Spleen (tissue), 11 donors: ENCODE data around the gene AMOT. TPM values are rescaled to one million over a fixed set of nuclear protein-coding genes. Genes with fewer than 3 reads are reported as not detected.

ENCODE experiments used
- DNase-seq: peaks from one replicate; pipeline ENCODE4 v3.0.0-alpha.2; 2020
- H3K27ac ChIP-seq, 8 donors: fragments of 200-600 bp; sonication (generic) in 7 of 8; 1 replicate in 4 of 8; 2 replicates in 4 of 8; pipeline versions ENCODE4 v1.5.0 to v1.8.0; 2016 to 2021; ENCODE audit warnings: inconsistent platforms in 4 of 8, mild to moderate bottlenecking in 4 of 8, moderate library complexity in 1 of 8
- H3K27me3 ChIP-seq, 7 donors: fragments of 200-600 bp; sonication (generic) in 6 of 7; replicated peaks in 1 of 7; 1 replicate in 4 of 7; 2 replicates in 3 of 7; pipeline versions ENCODE4 v1.5.0 to v1.8.0; 2016 to 2021; ENCODE audit warnings: inconsistent platforms in 3 of 7, mild to moderate bottlenecking in 1 of 7
- H3K36me3 ChIP-seq, 6 donors: fragments of 200-600 bp; sonication (generic) in 5 of 6; 1 replicate in 4 of 6; 2 replicates in 2 of 6; pipeline versions ENCODE4 v1.5.0 to v1.8.0; 2016 to 2021; ENCODE audit warnings: inconsistent platforms in 2 of 6
- H3K4me1 ChIP-seq, 6 donors: fragments of 200-600 bp; sonication (generic) in 5 of 6; 1 replicate in 3 of 6; 2 replicates in 3 of 6; pipeline versions ENCODE4 v1.5.0 to v1.8.0; 2016 to 2021; ENCODE audit warnings: inconsistent platforms in 3 of 6
- H3K4me3 ChIP-seq, 8 donors: fragments of 200-600 bp; sonication (generic) in 7 of 8; 1 replicate in 4 of 8; 2 replicates in 4 of 8; pipeline versions ENCODE4 v1.5.0 to v1.8.0; 2016 to 2021; ENCODE audit warnings: inconsistent platforms in 4 of 8, mild to moderate bottlenecking in 4 of 8, moderate library complexity in 2 of 8
- H3K9me3 ChIP-seq, 8 donors: fragments of 200-600 bp; sonication (generic) in 7 of 8; 1 replicate in 4 of 8; 2 replicates in 4 of 8; pipeline versions ENCODE4 v1.5.0 to v1.8.0; 2016 to 2021; ENCODE audit warnings: inconsistent platforms in 4 of 8
- POLR2A ChIP-seq, 3 donors: fragments of 450-650 bp; IDR thresholded peaks; one replicate each; pipeline ENCODE4 v1.5.1; 2017; ENCODE audit warnings: antibody characterized with exemption in 3 of 3, mild to moderate bottlenecking in 1 of 3
- POLR2AphosphoS5 ChIP-seq, 3 donors: sonication (generic); formaldehyde crosslinking; IDR thresholded peaks; one replicate each; pipeline ENCODE4 v1.5.1; 2017; ENCODE audit warnings: antibody characterized with exemption in 3 of 3
- WGBS, 5 donors: extraction: QIAGEN DNeasy Blood & Tissue Kit in 3 of 5; methylation state at CpG; one replicate each; pipeline versions ENCODE4 v1.1.5 to v1.1.7; 2013 to 2018; 5-methylcytosine and 5-hydroxymethylcytosine counted together
- intact Hi-C: fragments of 100-400 bp; cut with DNase I; formaldehyde crosslinking; loops from one replicate; pipeline ENCODE4 v1.15.0; 2023; ENCODE audit warnings: low total_unique reads
- polyA plus RNA-seq, 3 donors: library from polyadenylated mRNA; stranded (reverse); fragments of 200-250 nt; gene quantifications; one replicate each; pipeline ENCODE4 v1.2.1, GENCODE V29; 2013
- total RNA-seq, 7 donors: library from RNA; depleted of rRNA in 3 of 7; stranded (reverse); fragments of >200 nt in 3 of 7; fragmentation: NEBNext Ultra II Directional in 4 of 7; extraction: Animal tissue kit (Norgen Biotek cat#: 25700) in 4 of 7; gene quantifications; one replicate each; pipeline versions ENCODE4 v1.1.0 to v1.2.1, GENCODE V29; 2016 to 2021
- TF ChIP-seq, protein P1 (sequence below), 11 experiments: fragments of 200-600 bp in 7 of 11; fragments of 450-650 bp in 4 of 11; sonication (generic) in 4 of 11; IDR thresholded peaks in 8 of 11; conservative IDR thresholded peaks in 3 of 11; 1 replicate in 7 of 11; 2 replicates in 4 of 11; pipeline versions ENCODE4 v1.4.0 to v1.8.0; 2016 to 2021; ENCODE audit warnings: antibody characterized with exemption in 11 of 11, inconsistent platforms in 4 of 11, mild to moderate bottlenecking in 1 of 11
- donor health status: healthy with polysubstance abuse.
- donor health status: DM: no; HTN: no; CAD: no; lungs with moderate emphysema.
- donor health status: DM: no; HTN: no; CAD: no.
- donor health status: Bipolar disorder and iron deficiency.
- donor health status: healthy.
- donor health status: DM: no; HTN: no; CAD: no.
- donor health status: DM: yes; HTN: yes; CAD: no.

The AMOT gene
- total and polyA plus RNA-seq, 10 donors = 0.52 to 8.0 (median 3.6) TPM

DNA sequence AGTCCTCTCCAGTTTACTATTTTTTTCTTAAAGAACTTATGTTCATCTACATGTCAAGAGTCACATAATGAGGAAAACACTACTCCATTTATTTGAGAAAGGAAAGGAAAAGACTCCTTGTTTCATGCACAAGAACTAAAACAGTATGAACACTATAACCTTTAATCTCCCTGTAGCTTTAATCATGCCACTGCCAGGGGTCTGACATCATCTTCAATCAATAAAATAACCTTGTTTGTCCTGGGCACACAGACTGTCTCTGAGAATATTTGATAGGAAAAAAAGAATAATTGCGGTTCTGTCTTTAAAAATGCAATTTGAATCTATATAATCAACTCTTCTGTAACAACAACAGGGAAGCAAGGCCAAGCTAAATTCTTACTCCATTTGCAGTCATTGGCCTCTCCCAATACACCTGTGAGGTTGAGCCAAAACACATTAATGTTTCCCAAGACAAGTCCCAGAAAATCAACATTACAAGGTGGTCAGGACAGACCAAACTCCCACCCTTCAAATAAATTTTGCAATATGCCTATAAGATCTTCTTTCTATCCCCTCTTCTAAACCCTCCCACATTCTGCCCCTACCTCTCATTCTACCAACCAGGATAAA lies 13.2 kb downstream of the AMOT start:
- H3K4me3 ChIP-seq = no peak overlapping the region
- WGBS, 5 donors = 83 to 100% (median 94%) methylated on average over 1 of the region's 1 CpG
- no peaks in the 10 kb centered on the region for H3K36me3 ChIP-seq
- H3K4me1 ChIP-seq = no peaks in the 10 kb centered on the region
- TF ChIP-seq, protein P1, sequence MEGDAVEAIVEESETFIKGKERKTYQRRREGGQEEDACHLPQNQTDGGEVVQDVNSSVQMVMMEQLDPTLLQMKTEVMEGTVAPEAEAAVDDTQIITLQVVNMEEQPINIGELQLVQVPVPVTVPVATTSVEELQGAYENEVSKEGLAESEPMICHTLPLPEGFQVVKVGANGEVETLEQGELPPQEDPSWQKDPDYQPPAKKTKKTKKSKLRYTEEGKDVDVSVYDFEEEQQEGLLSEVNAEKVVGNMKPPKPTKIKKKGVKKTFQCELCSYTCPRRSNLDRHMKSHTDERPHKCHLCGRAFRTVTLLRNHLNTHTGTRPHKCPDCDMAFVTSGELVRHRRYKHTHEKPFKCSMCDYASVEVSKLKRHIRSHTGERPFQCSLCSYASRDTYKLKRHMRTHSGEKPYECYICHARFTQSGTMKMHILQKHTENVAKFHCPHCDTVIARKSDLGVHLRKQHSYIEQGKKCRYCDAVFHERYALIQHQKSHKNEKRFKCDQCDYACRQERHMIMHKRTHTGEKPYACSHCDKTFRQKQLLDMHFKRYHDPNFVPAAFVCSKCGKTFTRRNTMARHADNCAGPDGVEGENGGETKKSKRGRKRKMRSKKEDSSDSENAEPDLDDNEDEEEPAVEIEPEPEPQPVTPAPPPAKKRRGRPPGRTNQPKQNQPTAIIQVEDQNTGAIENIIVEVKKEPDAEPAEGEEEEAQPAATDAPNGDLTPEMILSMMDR (IDR thresholded peaks at IDR 0.05 in 8 of 11, conservative IDR thresholded peaks at IDR 0.05 in 3 of 11) = no peak
- no peak for TF ChIP-seq POLR2A (IDR thresholded peaks at IDR 0.05)
- no peak for TF ChIP-seq POLR2AphosphoS5 (IDR thresholded peaks at IDR 0.05)
- intact Hi-C loops = no loop called here
- DNase-seq = no peak
- H3K27me3 ChIP-seq = no peaks in the 10 kb centered on the region
- H3K9me3 ChIP-seq = no peaks in the 10 kb centered on the region
- H3K27ac ChIP-seq = no peak overlapping the region

DNA sequence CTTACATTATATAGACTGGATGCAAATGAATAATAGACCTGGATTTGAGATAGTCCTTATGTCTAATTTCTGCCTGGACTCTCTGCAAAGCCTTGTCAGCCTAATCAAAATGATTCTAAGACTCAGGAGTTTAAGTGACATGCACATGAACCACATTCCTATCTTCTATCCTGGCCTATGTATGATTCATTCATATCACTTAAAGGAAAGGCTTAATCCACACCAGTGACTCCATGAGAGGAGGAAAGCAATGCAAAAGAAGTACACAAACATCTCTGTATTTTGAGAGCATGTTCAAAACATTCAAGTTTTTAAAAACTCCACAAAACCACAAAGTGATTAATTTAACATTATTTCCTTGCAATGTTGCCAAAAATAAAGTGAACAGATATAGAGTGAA lies 14.6 kb downstream of the AMOT start:
- Histone ChIP-seq H3K4me3 (no peak overlapping the region), H3K4me1 (no peaks in the 10 kb centered on the region), H3K27me3 (no peaks in the 10 kb centered on the region), H3K9me3 (no peaks in the 10 kb centered on the region), H3K27ac (no peak overlapping the region), H3K36me3 (no peaks in the 10 kb centered on the region)
- no peak for TF ChIP-seq POLR2A (IDR thresholded peaks at IDR 0.05)
- no peak for TF ChIP-seq POLR2AphosphoS5 (IDR thresholded peaks at IDR 0.05)
- TF ChIP-seq, protein P1 (IDR thresholded peaks at IDR 0.05 in 8 of 11, conservative IDR thresholded peaks at IDR 0.05 in 3 of 11) = no peak
- intact Hi-C loops = no loop called here
- DNase-seq = no peak

DNA sequence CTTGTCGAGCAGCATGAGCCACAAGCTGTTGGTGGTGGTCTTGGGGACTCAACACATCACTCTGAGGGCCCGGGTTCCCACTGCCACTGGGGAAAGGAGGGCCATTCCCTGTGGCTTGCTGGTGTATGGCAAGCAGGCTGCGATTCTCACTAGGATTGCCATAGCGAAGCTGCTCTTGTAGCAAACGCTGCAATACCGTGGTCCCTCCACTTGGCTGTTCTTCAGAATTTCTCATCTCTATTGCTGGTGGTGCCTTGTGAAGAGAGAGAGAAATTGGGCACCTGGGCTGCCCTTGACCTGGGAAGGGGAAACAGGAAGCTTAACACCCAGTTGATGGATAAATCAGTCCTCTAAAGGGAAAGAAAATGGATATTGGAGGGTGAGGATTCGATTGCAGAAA lies 17.7 kb downstream of the AMOT start:
- Histone ChIP-seq H3K36me3 (no peaks in the 10 kb centered on the region), H3K9me3 (no peaks in the 10 kb centered on the region), H3K27ac (no peak overlapping the region), H3K4me1 (no peaks in the 10 kb centered on the region), H3K27me3 (no peaks in the 10 kb centered on the region), H3K4me3 (no peak overlapping the region)
- intact Hi-C loops = no loop called here
- TF ChIP-seq POLR2AphosphoS5 (IDR thresholded peaks at IDR 0.05) = no peak
- TF ChIP-seq, protein P1 (IDR thresholded peaks at IDR 0.05 in 8 of 11, conservative IDR thresholded peaks at IDR 0.05 in 3 of 11) = no peak
- no peak for TF ChIP-seq POLR2A (IDR thresholded peaks at IDR 0.05)
- no peak for DNase-seq
- WGBS, 5 donors = 48 to 92% (median 79%) methylated on average over 3 to 7 of the region's 7 CpGs

DNA sequence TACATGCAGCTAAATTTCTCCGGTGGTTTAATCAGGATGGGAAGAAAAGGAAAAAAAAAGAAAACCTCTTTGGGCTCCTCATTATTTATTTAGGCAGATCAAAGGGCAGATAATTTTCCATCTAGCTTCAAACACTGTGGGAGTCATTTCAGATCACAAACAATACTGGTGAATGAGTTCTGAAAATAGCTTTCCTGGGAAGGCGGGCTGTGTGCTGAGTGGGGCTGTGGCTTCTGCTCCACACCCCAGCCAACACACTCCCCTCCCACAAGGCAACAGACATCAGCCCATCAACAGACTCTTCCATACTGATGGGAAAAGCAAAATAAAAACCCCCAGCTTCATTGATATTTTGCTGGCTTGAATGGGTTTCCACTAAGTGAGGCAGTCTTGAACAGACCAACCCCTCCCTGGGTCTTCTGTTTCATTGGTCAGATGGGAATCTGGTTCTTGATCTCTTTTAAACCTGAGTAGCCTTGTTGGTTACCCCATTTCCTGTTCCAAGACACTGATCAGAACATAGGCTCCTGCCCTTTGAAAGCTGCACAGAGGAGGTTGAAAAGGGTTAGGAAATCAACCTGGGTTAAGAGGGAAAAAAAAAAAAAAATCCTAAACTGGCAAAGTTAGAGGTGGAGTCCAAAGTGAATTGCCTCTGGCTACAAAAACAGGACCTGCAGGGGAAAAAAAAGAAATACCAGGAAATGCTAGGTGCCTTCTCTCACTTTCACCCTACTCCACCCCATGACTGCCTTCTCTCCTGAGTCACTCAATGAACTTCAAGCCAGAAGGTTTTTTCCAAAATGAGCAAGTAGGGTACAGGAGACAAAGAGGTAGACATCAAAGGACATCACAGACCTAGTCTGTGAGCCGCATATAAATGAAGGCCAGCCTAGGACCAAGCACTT lies 20.0 kb downstream of the AMOT start:
- TF ChIP-seq POLR2A (IDR thresholded peaks at IDR 0.05) = no peak
- TF ChIP-seq, protein P1 (IDR thresholded peaks at IDR 0.05 in 8 of 11, conservative IDR thresholded peaks at IDR 0.05 in 3 of 11) = no peak
- TF ChIP-seq POLR2AphosphoS5 (IDR thresholded peaks at IDR 0.05) = no peak
- Histone ChIP-seq H3K9me3 (no peaks in the 10 kb centered on the region), H3K4me3 (no peak overlapping the region), H3K4me1 (no peaks in the 10 kb centered on the region), H3K27ac (no peak overlapping the region), H3K27me3 (no peaks in the 10 kb centered on the region), H3K36me3 (no peaks in the 10 kb centered on the region)
- intact Hi-C loops = no loop called here
- no peak for DNase-seq
- WGBS, 5 donors = 72 to 91% (median 80%) methylated on average over 3 of the region's 3 CpGs
